GM12872 (cell line): ENCODE results near the gene C6orf132.

Experiments
- CTCF ChIP-seq: IDR thresholded peaks from 3 replicates; pipeline ENCODE4 v1.5.1; 2011; ENCODE audit warnings: low read depth, mild to moderate bottlenecking, low read length, moderate library complexity; ENCODE audit not compliant: insufficient read depth

Gene C6orf132

GRCh38 chr6:42118162-42119001, 24.0 kb downstream of the C6orf132 start:
- no peak for TF ChIP-seq CTCF

- TF ChIP-seq CTCF, result no peak
Observed at GRCh38 chr6:42117843-42118161, 24.6 kb downstream of the C6orf132 start.

- no peak for TF ChIP-seq CTCF
Observed at GRCh38 chr6:42113936-42114636, 28.3 kb downstream of the C6orf132 start.

GRCh38 chr6:42112351-42112750, 30.1 kb downstream of the C6orf132 start:
- TF ChIP-seq CTCF, result no peak

- no peak for TF ChIP-seq CTCF
Observed at GRCh38 chr6:42110683-42111082, 31.7 kb downstream of the C6orf132 start.

GRCh38 chr6:42108071-42108470, 34.3 kb downstream of the C6orf132 start:
- TF ChIP-seq CTCF, result no peak

- no peak for TF ChIP-seq CTCF
Observed at GRCh38 chr6:42106112-42107023, 36.1 kb downstream of the C6orf132 start.
